GM18508 (cell line): Measurements from ENCODE around the gene ARL5A.
"Not testable (repeated sequence)": the region's sequence is repeated elsewhere in the genome, so short reads cannot be mapped to it uniquely, and the experiment has no call there.

Experiments
- ATAC-seq: cut with Tn5 transposase; IDR thresholded peaks from one replicate; pipeline ENCODE4 v1.9.1; 2021; ENCODE audit warnings: moderate number of reproducible peaks; ENCODE audit not compliant: insufficient read depth, unreplicated experiment

The ARL5A gene

DNA sequence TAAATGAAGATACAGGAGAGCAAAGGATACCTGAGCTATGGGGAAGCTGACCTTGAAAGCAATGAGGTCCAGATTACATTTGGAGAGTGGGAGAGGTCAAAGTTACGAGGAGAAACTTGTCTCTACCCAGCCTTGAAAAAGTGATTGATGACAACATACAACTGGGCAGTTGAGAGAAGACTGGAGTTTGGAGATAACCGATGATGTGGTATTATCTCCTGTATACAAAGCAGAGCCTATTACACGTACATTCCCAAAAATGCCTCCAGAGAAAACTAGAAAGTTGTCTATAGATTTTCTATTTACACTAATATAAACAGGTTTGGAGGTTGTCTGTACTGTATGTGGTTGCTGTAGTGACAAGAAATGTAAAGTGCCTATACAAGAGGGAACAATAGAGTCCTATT is 28.3 kb downstream of the ARL5A start:
- no peak for ATAC-seq

DNA sequence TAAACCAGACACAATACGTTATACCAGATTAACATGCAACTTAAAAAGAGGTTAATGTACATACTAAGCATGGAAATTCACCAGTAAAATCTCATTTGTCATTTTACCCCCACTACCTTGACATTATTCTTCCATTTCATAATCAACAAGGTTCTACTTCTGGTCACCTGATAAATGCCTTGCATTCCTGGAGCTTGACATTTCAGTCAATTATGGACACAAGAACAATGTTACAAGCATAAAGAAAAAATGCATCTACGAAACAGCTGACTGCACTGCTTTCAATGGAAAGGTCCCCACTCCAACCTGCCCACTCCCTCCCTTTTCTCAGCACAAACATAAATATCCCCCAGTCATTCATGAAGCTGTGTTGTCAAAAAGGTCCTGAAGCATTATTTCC is 31.4 kb downstream of the ARL5A start:
- no peak for ATAC-seq

DNA sequence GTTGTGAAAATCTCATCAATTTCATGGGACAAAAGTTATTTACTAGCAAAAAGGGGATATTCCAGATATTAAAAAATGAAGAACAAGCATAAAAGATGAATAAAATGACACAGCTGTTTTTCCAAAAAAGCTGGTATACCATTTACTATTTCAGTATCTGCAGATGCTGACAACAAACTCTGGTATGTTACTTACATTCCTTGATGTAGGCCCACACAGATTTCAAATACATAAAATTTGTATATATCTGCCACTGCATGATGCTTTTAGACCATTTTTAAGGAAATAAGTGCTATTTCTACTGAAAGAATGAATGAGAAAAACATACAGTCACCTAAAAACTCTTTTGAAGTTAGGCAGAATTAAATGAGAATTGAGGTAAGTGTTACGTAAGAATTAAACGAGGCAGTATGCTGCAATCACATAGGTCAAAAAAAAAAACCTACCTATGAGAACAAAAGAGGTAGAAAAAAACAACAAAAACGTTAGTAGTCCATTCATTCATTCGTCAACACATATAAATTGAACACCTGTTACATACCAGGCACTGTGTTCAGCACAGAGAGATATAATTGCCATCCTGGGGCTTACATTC is 32.5 kb downstream of the ARL5A start:
- no peak for ATAC-seq

DNA sequence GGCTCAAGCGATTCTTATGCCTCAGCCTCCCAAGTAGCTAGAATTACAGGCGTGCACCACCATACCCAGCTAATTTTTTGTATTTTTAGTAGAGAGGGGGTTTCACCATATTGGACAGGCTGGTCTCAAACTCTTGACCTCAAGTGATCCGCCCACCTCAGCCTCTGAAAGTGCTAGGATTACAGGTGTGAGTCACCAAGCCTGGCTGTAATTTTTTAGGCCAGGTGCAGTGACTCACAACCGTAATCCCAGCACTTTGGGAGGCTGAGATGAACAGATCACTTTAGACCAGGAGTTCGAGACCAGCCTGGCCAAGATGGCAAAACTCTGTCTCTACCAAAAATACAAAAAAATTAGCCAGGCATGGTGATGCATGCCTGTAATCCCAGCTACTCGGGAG is 33.8 kb downstream of the ARL5A start:
- ATAC-seq: not testable (repeated sequence)

DNA sequence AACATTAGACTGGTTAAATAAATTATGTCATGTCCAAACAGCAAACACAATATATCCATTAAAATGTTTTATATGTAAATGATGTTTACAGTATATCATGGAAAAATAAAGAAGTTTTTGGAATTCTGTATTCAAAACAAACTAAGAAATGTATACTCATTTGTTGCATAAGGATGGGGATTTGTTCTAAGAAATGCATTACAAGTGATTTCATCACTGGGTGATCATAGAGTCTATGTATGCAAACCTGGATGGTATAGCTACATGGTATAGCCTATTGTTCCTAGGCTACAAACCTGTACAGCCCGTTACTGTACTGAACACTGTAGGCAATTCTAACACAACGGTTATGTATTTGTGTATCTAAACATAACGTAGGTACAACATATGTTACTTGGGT is 35.1 kb downstream of the ARL5A start:
- ATAC-seq: no peak

DNA sequence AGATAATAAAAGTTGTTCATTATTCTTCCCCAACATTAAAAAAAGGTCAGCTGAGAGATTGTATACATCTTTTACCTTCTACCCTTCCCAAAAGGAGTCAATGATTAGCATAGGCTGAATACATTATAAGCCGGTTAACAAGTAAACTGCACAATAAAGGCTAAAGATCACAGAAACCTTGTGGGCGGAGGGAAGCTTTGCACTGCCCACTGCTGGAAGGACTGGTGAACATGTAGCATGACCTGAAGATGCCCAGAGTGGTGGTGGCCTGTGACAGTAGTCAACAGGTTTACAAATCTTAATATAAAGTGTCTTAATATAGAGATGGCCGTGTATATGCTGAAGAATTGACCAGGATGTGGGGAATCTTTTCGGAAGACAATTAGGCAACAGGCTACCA is 35.6 kb downstream of the ARL5A start:
- no peak for ATAC-seq

DNA sequence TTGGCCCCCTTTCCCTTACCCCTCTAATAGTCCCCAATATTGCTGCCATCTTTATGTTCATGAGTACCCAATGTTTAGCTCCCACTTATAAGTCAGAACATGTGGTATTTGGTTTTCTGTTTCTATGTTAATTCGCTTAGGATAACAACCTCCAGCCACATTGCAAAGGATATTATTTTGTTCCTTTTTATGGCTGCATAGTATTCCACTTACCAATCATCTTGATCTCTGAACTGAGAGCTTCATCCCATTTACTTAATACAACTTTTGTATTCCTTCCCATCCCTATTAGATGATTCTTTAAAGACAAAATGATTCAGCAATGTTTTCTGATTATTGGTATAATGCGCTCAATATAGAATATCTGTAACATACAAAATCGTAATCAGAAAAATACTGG is 36.7 kb downstream of the ARL5A start:
- ATAC-seq: no peak

DNA sequence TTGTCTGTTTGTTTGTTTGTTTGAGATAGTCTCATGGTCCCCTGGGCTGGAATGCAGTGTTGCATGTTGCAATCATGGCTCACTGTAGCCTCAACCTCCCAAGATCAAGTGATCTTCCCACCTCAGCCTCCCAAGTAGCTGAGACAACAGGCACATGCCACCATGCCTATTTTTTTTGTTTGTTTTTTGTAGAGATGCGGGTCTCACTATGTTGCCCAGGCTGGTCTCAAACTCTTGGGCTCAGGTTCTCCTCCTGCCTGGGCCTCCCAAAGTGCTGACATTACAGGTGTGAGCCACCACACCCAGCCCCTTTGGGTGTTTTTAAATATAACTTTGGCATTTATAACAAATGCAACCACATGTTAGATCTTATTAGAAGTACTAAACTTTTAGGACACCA is 37.5 kb downstream of the ARL5A start:
- ATAC-seq: no peak

DNA sequence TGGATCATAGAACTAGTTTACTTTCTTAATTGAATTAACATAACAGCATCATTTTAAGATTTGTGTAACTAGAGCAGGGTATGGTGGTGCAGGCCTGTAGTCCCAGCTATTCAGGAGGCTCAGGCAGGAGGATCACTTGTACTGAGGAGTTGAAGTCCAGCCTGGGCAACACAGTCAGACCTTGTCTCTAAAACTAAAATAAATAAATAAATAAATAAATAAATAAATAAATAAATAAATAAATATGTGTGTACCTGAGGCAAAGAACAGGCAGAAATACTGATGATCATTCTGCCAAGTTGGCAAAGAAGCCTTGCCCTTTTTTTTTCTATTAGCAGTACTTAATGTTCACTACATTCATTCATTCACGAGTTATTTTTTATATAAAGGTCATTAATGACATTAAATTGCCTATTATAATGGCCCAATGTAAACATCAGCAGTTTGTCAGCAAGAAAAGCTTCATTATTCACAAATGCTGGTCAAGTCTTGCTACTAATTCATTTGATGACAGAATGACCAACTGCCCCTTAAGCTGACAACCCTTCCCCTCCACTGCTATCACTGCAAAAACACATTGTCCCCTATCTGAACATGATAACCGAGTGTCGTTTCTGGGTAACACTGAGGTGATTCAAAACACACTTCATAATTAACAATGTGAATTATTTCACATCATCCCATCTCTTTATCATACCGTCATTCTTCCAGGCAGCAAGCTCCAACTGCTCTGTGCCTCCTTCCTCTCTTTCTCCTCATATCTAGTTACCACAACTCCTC is 39.0 kb downstream of the ARL5A start:
- ATAC-seq: no peak

DNA sequence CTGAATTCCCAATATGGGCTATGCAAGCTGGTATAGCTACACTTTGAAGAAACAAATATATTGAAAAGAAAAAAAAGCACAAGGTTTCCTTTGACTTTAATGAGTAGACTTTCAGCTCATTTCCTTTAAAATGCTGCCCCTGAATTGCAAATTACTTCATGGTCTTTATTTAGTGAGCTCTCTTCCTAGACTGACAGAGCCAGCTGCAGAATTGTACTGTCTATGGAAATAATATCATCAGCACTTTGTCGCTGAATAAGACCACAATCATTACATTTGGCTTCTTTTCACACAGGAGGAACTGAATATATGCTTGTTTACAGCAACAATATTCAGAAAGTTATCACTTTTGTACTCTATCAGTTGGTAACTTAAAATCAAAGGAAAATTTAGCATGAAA is 41.7 kb downstream of the ARL5A start:
- ATAC-seq: no peak

DNA sequence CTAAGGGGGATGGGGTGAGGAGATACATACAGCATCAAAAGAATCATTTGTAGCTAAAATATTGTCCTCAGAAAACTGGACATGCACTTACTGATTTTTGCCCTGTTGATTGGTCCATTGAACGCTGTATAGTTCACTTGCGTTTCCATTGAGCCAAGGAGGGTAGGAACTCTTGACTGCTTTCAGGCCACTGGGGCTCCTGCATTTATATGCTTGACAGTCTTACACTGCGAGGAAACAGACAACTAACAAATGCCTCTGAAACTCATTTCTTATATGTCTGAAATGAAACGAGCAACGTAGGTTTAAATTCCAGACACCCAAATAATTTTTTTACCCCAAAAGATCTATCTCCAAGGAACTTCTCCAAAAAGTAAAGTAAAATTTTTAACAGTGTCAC is 42.1 kb downstream of the ARL5A start:
- no peak for ATAC-seq

DNA sequence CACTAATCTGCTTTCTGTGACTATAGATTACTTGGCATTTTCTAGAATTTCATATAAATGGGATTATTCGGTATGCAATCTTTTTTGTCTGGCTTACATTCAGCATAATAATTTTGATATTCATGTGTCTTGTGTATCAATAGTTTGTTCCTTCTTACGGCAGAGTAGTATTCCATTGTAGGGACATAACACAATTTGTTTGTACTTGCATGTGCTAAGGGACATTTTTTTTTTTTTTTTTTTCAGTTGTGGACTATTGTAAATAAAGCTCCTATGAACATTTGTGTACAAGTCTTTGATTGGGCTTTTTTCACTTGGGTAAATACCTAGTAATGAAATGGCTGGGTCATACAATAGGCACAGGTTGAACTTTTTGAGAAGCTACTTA is 45.1 kb downstream of the ARL5A start:
- ATAC-seq: no peak

DNA sequence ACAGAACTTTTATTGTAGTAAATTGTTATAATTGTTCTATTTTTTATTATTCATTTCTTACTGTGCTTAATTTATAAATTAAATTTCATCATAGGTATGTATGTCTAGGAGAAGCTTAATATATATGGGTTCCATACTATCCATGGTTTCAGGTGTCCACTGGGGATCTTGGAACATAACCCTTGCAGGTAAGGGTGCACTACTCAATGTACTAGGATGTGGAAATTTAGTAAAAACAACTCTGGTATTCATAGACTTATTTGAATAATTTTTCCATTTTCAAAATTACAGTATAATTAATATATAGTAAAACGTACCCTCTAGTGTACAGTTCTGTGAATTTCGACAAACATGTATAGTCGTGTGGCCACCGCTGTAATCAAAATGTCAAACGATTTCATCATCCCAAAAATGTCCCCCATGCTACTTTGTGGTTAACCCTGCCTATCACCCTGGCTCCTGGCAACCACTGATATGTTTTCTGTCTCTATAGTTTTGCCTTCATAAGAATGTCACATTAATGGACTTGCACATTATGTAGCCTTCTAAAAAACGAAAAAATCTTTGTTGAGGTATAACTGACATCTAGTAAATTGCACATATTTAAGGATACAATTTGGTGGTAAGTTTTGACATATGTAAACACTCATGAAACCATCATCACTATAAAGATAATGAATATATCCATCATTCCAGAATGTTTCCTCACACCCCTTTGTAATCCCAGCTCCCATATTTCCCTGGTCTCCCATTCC is 45.7 kb downstream of the ARL5A start:
- ATAC-seq: no peak

DNA sequence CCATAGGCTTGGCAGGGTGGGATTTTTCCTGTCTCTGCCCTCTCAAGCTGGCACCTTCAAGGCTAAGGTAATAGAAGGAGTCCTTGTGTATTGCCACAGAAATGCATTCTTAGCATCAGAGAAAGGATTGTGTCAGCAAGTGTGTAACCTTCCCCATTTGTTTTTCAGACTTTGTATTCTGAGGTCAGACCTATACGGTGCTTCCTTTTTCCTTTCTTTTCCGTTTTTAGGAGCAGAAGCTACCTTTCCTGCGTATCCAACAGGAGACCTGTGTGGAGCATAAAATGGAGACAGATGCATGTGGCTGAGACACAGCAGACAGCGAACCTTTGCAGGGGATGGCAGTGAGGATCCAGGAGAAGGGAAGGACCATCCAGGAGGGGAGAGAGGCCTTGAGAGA is 46.6 kb downstream of the ARL5A start:
- no peak for ATAC-seq

DNA sequence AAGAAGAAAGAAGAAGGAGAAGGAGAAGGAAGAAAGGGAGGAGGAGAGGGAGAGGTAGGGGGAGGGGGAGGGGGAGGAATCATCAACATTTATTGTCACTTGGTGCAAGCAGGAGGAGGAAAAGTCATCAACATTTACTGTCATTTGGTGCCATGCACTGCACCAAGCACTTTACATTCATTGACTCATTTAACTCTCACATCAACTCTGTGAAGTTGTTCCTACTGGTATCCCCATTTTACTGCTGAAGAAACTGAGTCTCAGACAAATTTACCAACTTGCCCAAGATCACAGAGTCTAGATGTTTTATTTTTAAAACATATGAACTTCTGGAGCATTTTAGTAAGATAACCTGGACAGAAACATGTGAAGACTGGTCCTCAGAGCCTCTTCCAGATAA is 47.3 kb downstream of the ARL5A start:
- ATAC-seq: no peak

DNA sequence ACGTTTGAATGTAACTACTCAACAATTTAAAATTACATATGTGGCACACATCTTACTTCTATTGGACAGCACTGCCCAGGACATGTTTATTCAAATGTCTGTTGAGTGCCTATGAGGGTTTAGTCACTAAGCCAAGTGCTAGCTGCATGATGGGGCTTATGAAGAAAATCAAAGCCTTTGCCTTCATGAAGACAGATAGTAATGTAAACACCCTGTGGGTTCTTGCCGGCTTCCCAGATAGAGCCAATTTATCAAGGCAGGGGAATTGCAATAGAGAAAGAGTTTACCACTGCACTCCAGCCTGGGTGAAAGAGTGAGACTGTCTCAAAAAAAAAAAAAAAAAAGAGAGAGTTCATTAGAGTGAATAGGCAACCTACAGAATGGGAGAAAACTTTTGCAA is 50.3 kb downstream of the ARL5A start:
- no peak for ATAC-seq

DNA sequence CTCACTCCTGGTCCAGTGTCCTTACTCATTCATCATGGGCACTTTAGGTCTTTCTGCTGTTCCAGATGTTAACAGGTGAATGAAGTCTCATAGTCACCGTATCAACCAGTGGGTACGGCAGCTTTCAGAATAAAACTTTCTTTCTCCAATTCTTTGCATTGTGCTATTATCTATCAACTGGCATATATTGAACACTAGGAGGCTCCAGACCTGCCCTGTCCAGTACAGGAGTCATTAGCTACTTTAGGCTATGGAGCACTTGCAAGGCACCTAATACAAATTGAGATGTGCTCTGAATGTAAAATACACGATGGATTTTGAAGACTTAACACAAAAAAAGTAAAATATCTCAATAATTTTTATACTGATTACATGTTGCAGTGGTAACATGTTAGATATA is 50.7 kb downstream of the ARL5A start:
- no peak for ATAC-seq

DNA sequence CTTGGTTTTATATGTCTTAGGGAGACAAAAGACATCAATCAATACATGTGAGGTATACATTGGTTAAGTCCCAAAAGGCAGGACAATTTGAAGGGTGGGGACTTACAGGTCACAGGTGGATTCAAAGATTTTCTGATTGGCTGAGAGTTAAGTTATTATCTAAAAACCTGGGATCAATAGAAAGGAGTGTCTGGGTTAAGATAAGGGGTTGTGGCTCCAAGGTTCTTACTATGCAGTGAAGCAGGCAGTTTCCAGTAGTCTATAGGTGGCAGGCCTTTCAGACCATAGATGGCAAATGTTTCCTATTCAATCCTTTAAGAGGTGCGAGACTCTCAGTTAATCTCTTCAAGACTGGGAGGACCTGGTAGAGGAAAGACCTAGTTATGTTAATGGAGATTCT is 51.9 kb downstream of the ARL5A start:
- no peak for ATAC-seq

DNA sequence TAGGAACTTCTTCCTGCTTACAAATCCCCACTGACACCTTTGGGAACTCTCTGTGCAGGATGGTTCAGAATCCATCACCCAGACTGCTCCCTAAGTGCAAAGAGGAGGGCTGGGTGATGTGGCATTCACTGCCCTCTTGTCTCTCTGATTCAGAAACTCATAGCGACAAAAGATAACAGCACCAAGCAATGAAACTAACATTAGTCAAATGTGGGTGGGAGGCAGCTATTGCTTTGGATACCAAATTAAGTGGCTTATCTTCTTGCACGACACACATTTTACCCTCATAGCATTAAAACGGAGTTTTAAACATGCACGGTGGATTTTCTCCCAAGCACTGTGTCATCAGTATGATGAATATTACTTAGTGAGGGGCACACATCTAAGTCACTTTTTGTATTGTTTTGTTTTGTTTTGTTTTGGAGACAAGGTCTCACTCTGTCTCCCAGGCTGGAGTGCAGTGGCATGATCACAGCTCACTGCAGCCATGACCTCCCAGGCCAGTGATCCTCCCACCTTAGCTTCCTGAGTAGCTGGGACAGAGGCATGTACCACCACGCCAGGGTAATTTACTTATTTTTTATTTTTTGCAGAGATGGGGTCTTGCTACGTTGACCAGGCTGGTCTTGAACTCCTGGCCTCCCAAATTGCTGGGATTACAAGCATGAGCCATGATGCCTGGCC is 53.0 kb downstream of the ARL5A start:
- ATAC-seq: no peak

DNA sequence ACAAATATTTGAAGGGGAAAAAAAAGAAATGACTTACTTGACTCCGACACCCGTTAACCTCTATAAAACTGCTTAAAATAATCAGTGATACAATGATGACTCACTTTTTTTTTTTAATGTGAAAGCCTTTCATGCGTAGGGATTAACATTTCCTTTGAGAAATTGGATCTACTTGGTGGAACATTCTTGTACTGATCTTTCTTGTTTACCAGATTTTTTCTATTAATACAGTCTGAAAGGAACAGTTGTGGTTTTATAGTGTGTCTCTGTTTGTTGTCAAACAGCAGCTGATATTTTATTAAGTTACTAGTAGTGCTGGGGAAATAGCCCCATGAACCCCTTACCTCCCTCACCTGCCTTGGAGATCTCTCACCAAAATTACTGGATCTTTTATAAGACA is 53.7 kb downstream of the ARL5A start:
- ATAC-seq: no peak
